ENCODE results near the gene C12orf56.

DNA sequence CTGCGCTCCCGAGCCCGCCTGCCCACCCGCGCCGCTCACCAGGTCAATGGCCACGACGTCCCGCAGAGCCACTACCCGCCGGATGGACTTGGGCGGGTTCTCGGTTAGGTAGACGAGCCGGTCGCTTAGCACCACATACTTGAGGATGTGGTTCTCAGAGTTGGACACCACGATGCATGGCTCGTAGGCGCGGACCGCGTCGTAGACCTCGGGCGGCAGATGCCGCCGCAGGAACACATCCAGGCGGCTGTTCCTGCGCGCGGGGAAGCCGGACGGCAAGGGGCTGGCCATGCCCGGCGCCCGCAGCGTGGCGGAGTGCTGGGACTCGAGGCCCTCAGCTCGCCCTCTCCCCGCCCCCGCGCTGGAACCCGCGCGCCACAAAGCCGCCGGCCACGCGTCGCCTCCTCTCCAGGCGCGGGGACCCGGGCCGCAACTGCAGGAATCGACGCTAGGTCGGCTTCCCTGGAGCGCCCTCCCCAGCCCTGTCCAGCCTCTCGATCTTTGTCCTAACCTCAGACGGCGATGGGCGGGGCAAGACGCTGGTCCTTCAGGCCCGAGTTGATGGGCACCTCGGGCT lies at the start of gene C12orf56:
- TF ChIP-seq RAD21 (IDR thresholded peaks at IDR 0.05; ENCODE audit: low read depth) (no peak), TAF1 (IDR thresholded peaks at IDR 0.05; ENCODE audit: low read depth) (no peak), EP300 (IDR thresholded peaks at IDR 0.05; ENCODE audit: borderline replicate concordance) (no peak), YY1 (IDR thresholded peaks at IDR 0.05; ENCODE audit: low read depth) (no peak), FOXM1 (IDR thresholded peaks at IDR 0.05; ENCODE audit: borderline replicate concordance, low read depth) (no peak)
- TF ChIP-seq, protein P1, sequence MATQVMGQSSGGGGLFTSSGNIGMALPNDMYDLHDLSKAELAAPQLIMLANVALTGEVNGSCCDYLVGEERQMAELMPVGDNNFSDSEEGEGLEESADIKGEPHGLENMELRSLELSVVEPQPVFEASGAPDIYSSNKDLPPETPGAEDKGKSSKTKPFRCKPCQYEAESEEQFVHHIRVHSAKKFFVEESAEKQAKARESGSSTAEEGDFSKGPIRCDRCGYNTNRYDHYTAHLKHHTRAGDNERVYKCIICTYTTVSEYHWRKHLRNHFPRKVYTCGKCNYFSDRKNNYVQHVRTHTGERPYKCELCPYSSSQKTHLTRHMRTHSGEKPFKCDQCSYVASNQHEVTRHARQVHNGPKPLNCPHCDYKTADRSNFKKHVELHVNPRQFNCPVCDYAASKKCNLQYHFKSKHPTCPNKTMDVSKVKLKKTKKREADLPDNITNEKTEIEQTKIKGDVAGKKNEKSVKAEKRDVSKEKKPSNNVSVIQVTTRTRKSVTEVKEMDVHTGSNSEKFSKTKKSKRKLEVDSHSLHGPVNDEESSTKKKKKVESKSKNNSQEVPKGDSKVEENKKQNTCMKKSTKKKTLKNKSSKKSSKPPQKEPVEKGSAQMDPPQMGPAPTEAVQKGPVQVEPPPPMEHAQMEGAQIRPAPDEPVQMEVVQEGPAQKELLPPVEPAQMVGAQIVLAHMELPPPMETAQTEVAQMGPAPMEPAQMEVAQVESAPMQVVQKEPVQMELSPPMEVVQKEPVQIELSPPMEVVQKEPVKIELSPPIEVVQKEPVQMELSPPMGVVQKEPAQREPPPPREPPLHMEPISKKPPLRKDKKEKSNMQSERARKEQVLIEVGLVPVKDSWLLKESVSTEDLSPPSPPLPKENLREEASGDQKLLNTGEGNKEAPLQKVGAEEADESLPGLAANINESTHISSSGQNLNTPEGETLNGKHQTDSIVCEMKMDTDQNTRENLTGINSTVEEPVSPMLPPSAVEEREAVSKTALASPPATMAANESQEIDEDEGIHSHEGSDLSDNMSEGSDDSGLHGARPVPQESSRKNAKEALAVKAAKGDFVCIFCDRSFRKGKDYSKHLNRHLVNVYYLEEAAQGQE (IDR thresholded peaks at IDR 0.05; ENCODE audit: low read depth), result no peak
